Activated effector memory CD4-positive, alpha-beta T cell treated with anti-CD3 and anti-CD28 coated beads, Interleukin-2, amount 50 U/mL, for 16 hours (primary cell): ENCODE results near the gene SMG6.
"Not testable (repeated sequence)": the region's sequence is repeated elsewhere in the genome, so short reads cannot be mapped to it uniquely, and the experiment has no call there.

Experiments
- DNase-seq: peaks from one replicate; pipeline ENCODE4 v3.0.0-alpha.2; 2020

The SMG6 gene

DNA sequence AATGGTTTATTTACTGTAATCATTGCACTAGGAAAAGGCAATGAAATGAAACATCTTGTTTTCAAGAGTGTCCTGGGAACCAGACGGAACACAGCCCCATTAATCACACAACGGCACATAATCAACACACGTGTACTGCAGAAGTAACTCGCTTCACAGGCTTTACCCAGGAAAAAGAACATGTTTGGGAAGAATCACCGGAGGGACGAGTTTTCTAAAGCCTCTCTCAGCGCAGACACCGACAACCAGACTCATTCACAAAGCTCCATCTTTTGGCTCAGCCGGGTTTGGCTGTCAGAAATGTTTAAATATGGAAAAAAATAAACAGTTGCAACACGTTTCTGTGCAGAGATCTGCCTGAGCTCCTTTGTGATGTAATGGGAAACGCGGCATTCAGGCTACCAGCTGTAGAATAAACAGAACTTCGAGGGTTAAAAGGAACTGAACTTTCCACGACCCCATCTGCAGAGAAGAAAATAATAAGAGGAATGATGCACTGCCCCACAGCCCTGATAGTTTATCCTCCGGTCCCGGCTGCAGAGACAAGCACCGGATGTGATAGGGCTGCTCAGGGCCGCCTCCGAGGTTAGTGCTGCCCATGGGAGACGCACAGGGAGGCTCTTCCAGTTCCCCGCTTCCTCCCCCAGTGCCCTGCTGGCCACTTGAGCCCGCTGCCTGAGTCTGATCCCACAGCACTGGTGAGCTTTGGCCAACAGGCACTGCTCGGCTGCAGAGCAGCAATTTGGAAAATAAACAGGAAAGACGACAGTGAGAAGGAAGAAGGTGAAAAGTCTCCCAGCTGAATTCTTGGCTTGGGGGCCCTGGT lies 128.9 kb downstream of the SMG6 start:
- DNase-seq: no peak

DNA sequence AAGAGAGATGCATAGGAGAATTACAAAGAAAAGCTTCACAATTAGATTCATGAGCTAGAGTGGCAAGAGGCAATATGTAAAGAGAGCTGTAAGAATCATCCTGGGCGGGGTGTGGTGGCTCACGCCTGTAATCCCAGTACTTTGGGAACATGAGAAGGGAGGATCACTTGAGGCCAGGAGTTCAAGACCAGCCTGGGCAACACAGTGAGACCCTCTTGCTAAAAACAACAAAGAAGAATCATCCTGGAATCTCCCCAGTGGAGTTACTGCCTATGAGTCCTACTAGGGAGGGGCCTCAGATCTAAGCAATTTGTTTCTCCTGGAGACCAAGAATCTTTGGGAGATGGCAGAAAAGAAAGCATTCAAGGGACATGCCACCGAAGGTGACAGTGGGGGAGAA lies 129.6 kb downstream of the SMG6 start:
- no peak for DNase-seq

DNA sequence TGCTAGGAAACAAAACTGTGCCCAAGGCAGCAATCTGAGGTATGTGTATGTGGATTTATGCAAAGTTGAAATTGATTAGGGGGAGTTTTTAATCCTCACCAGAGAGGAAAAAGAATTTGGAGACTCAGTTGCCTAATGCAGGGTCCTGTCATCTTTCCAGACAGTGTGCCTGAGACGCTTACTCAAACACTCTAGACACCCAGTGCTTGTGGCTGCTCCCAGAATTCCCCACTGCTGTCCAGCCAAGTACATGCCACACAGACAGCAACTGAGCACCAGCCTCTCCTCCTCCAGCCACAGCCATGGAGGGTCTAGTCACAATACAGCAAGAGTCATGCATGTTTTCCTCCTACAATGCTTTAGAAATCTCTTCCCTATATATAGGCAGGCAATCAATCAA lies 130.6 kb downstream of the SMG6 start:
- no peak for DNase-seq

DNA sequence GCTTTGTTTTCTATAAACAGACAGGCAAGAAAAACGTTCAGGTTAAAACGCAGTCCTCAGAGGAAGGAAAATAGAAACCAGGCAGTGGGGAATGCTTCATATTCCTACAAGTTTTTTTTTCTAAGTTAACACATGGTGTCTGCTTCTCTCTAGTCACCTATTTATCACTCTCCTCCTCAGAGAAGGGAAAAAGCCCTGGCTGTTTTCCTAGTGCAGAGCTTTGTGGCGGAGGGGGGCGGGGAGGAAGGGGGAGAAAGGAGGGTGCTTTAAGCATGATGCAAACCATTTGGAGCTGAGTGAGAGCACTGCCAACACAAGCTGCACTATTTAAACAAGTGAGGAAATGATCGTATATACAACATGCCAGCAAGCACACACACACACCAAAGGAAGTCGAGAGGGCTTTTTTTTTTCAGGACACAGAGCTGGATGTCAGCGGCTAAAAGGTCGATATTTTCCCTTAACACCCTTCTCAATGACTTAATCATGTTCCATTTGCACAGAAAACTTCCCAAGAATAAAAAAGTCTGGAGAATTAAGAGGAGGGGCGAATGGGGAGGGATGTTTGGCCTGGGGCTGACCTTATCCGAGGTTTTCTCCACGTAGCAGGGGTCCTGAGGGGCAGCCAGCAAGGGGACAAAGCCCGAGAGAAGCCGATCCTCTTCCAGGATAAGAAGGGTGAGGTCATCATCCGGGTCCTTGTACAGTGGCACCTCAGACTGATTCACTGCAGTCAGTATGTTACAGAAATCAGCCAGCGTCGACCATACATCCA lies 131.3 kb downstream of the SMG6 start:
- no peak for DNase-seq

DNA sequence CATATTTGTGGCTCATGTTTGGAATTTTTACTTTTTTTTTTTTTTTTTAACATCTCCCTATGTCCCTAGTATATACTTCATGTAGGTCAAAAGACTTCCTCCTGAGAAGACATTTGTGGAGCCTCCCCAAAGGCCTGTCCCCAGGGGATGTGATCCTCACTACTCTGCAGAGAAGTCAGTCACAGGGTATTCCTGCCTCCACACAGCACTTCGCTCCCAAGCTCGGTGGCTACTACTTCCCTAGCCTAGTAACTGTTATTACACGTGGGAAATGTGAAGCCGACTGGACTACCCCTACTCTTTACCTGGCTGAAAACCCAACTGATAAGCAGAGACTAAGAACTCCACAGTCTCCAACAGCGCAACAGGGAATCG lies 131.9 kb downstream of the SMG6 start:
- no peak for DNase-seq

DNA sequence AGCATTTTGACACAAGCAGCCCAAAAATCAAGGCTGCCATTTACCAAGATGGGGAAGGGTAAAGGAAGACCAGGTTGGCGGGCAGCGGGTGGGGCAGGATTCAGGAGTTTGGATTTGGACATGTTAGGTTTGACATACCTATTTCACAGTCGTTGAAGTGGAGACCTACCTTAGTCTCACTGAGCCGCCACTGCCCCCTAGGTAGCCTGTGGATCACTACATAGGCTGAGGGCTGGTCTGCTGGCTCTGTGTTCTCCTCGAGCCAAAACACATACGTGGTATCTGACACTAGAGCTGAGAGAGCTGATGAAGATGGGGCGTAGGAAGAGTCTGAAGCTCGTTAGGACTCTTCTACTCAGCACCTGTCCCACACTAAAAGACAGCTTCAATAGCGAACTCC lies 133.6 kb downstream of the SMG6 start:
- peak; percentile 68 for DNase-seq

DNA sequence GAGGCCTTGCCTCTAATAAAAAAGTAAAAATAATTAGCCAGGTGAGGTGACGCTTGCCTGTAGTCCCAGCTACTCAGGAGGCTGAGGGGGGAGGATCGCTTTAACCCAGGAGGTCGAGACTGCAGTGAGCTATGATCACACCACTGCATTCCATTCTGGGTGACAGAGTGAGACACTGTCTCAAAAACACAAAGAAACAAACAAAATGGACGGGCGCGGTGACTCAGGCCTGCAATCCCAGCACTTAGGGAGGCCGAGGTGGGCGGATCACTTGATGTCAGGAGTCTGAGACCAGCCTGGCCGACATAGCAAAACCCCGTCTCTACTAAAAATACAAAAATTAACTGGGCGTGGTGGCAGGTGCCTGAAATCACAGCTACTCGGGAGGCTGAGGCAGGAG lies 137.9 kb downstream of the SMG6 start:
- DNase-seq: not testable (repeated sequence)

DNA sequence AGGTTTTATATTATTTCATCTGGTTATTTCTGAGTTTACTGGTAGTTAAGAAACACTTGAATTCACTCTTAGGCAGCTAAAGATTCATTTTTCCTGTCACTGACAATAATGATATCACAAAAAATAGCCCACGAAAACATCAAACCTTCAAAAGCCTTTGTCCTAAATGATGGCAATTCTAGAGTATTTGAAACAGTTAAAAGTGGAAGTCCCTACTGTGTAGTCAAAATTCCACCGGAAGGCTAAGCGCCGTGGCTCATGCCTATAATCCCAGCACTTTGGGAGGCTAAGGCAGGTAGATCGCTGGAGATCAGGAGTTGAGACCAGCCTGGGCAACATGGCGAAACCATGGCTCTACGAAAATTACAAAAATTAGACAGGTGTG lies 145.2 kb downstream of the SMG6 start:
- DNase-seq: no peak

DNA sequence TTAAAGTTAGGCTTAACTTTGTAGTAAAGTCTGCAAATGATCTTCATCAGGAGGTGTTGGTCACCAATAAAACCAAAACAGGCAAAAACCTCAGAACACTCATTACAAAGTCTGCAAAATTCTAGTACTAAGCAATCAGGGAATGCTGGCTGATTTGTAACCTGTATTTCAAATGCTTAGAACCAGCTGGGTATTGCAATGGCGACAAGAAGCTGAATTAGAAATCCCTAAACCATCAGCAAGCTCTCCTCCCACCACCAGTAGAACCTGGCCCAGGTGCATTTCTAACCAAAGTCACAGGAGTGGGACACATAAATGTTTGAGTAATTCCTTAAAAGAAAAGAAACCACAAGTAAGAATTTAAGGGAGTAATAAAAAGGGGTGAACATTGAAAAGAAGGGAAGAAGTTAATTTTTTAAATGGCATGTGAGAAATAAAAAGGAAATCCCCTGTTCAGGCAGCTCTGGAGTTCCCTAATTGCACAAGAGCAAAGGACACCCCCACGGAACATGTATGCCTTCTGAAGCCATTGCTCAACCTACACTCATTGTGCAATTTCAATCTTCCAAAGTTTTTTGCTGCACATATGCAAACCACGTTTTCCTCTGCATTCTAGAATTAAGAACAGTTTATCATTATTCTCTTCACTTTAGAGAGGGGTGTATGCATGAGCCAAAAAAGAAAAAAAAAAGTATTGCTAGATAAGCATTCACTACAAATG lies 145.8 kb downstream of the SMG6 start:
- no peak for DNase-seq

DNA sequence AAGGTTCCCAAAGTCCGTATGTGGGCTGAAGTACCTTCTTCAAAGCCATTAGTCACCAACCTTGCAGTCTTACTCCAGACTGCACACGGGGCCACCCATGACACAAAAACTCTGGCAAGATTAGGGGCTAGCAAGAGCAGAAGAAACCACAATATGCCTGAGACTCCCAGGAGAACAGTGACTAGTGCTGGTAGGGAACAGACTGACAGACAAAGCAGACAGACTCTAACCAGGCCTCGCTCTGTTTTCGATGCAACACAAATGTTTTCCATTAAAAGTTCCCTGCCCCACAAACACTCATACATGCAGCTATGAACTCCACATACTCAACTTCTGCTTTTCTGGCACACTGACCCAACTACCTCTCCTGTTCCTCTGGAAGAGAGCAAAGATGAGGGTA lies 146.5 kb downstream of the SMG6 start:
- DNase-seq: no peak

DNA sequence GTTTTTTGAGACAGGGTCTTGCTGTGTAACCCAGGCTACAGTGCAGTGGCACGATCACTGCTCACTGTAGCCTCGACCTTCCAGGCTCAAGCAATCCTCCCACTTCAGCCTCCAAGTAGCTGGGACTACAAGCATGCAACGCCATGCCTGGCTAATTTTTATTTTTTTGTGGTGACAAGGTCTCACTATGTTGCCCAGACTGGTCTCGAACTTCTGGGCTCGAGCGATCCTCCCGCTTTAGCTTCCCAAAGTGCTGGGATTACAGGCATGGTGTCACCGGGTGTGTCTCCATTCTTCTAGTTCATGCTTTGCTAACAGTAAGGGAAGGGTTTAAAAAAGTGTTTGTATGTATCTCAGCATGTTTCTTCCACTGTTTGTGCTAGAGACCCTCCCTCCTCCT lies 146.9 kb downstream of the SMG6 start:
- no peak for DNase-seq

DNA sequence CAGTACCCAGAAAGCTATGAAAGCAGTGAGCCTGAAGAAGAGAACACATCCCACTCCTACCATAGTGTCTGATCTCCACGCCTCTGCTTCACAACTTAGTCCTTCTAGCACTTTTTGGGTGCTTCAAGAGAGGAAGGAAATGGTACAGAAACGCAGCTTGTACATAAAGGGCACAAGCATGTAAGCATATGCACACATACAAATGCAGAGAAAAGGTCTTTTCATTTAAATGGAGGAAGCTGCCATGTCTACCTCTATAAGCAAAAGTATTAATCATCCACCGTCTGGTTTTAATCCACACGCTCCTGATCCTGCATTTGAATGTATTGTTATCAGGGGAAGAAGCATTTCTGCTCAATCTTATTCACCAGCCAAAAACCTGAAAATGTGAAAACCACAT lies 148.0 kb downstream of the SMG6 start:
- DNase-seq: no peak

DNA sequence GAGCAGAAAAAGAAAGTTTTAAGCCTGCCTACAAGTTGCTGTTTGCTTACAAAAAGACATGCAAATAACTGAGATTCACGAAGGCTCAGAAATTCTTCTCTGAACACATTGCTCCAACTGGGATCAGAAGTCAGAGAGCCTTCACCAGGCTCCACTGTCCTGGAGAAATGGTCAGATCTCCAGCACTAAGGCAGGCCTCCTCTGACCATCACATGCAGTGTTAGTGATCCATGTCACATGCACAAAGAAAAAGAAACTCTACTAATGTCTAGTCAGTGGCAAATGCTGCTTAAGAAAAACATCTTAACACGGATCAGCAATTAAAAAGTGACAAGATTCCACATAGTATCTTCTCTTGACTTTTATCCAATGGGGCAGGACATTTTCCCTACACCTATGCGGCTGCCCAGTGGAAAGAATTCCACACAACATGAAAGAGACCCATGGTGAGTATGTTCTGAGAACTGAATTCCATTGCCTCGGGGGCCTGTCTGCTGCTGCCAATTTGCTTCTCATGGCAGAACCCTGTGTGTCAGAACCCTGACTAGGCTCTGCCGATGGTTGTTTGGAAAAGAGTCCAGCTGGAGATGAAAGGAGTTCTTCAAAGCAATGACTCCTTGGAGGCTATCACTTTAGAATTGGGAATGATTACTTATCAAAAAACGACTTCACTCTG lies 152.1 kb downstream of the SMG6 start:
- DNase-seq: no peak

DNA sequence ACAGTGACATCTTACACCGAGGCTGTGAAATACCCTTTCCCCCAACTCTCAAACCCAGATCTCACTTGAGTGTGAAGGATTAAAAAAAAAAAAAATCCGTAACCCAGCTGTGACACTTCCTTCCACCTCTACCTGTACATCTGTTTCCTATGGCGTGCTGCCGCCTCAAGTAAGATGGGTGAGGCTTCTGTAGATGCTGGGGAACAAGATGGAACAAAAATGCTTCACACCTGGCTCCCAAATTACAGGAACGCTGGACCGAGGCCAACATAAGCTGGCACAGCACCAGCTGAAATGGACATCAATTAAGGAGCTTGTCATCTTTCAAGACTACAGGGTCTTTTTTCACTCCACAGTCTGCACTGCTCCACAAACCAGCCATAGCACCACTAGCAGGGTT lies 152.8 kb downstream of the SMG6 start:
- no peak for DNase-seq

DNA sequence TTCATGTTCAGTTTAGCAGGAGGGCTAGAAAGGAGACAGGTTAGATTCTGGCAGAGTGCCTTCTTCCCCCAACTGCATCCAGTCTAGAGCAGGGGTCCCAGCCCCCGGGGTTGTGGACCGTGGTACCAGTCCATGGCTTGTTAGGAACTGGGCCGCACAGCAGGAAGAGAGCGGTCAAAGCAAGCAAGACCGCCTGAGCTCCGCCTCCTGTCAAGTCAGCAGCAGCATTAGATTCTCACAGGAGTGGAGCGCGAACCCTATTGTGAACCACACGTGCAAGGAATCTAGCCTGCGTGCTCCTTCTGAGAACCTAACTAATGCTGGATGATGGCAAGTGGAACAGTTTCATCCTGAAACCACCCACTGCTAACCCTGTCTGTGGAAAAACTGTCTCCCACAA lies 153.7 kb downstream of the SMG6 start:
- DNase-seq: no peak

DNA sequence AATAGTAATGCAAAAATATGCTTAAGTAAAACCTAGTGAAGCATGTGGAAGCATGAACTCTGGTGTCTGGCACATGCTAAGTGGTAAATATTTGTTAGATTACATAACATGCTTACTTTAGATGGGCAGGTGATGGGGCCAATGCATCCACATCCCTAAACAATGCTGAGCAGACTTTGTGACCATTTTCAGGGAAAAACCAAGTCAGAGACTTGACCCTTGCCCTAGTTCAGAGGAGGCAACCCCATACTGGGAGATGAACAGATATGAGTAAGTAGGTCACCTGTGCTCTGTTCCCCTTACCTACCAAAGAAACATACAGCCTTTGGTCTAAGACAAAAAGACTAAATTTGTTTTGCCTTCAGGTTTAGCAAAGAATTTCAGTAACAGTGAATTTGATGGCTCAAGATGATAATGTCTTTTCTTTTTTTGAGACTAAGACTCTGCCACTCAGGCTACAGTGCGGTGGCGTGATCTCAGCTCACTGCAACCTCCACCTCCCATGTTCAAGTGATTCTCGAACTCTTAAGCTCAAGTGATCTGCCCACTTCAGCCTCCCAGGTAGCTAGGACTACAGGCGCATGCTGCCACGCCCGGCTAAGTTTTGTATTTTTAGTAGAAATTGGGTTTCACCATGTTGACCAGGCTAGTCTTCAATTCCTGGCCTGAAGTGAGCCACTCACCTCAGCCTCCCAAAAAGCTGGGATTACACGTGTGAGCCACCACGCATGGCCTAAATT lies 157.3 kb downstream of the SMG6 start:
- no peak for DNase-seq

DNA sequence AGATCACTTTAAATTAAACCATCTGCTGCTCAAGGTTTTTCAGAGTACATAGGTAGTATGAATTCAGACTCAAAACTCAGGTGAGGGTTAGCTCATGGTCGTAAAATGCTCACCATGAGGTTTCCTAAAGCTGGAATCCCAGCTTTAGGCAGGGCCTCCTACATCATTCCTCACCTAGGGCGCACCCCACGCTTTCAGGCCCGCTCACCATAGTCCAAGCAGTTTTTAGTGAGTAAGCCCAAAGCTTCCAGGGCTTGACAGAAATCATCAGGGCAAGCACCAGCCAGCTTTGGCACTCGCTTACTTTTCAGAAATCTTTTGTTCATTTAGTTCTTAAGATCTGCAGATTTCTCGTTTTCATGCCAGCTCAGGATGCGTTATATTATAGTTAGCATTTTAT lies 158.9 kb downstream of the SMG6 start:
- no peak for DNase-seq

DNA sequence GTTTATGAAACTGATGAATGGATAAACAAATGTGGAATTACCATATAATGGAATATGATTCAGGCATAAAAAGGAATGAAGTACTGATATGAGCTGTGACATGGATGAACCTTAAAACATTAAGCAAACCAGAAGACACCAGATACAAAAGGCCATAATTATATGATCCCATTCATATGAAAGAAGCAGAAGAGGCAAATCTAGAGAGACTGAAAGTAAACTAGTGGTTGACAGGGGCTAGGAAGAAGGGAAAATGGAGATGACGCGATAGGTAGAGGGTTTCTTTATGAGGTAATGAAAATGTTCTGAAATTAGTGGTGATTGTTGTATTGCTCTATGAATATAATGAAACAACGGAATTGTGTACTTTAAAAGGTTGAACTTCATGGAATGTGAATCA lies 160.3 kb downstream of the SMG6 start:
- DNase-seq: no peak

DNA sequence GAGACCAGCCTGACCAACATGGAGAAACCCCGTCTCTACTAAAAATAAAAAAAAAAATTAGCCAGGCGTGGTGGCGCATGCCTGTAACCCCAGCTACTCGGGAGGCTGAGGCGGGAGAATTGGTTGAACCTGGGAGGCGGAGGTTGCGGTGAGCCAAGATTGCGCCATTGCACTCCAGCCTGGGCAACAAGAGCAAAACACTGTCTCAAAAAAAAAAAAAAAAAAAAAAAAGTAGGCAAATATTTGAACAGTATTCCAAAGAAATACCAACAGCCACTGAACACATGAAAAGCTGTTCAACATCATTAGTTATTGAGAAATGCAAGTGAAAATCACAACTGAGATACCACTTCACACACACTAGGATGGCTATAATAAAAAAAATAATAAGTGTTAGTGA lies 160.9 kb downstream of the SMG6 start:
- not testable (repeated sequence) for DNase-seq

DNA sequence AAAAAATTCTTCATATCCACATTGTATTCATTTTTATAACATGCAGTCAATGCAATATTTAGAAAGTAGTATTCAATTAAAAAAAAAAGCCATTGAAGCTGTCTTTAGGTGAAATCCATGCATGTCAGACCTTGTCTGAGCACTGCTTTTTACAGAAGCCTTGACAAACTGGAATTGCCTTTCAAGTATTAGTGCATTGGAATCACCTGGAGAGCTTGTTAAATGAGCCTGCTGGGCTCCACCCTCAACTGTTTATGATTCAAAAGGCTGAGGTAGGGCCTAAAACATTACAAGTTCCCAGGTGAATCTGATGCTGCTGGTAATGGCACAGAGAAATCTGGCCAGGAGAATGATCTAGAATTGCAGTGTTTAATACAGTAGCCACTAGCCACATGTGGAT lies 162.9 kb downstream of the SMG6 start:
- no peak for DNase-seq

DNA sequence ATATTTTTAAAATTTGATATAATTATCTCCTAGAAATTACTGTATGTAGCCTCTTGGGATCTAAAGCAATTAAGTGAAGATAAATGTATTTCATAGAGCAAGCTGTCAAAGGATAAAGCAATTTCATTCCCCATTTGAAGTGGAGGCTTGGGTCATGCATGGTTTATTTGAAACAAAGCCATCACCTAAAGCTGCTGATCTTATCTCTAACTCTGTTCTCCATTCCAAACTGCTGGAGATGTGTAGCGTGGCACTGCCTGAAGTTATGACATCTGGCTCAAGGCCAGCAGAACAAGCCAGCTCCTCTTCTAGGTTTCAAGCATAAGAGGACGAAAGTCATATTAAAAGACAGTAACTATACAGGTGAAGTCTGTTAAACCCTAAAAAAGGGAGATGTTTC lies 164.8 kb downstream of the SMG6 start:
- DNase-seq: no peak

DNA sequence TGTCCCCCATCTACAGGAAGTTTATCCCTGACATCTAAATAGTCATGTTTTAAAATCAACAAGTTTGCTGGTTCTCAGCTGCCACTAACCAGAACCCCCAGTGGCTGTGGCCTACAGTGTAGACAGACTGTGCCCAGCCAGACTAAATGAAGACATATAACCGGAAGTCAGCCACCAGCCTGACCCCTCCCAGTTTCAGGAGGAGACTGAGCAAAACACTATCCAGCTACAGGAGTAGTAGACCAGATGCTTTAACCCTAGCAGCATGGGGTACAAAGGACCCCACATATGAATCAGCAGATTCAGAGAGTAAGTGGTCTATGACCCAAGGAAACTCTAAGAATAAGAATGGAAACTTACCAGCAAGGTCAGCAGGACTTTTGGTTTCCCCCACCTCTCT lies 165.3 kb downstream of the SMG6 start:
- DNase-seq: no peak
